Measurements from ENCODE around the gene LRRFIP2. TPM values are rescaled to one million over a fixed set of nuclear protein-coding genes. Genes with fewer than 3 reads are reported as not detected.

Gene LRRFIP2
- total RNA-seq, 1 donor from 2014 or later = 36.7 TPM

GRCh38 chr3:37202035-37202434 is 27.7 kb upstream of the LRRFIP2 start:
- DNase-seq (ENCODE audit: low spot score) = no peak
- no peak overlapping the region for H3K27ac ChIP-seq
- peaks cover 19% of the 10 kb centered on the region for H3F3A ChIP-seq (ENCODE audit: low read depth)
- no peak overlapping the region for H3K9ac ChIP-seq
- H3K4me2 ChIP-seq = no peak overlapping the region
- H2AFZ ChIP-seq (replicated peaks) = no peak overlapping the region
- H3K4me3 ChIP-seq = no peak overlapping the region
- H4K20me1 ChIP-seq (ENCODE audit: low read depth) = no peaks in the 10 kb centered on the region
- no peak overlapping the region for H3K4me3 Mint-ChIP-seq
- TF ChIP-seq CTCF (IDR thresholded peaks at IDR 0.05) (no peak), EZH2phosphoT487 (IDR thresholded peaks at IDR 0.05) (no peak), EZH2 (IDR thresholded peaks at IDR 0.05) (no peak)
- H3K79me2 ChIP-seq (ENCODE audit: low read depth) = no peaks in the 10 kb centered on the region
- H3K4me1 Mint-ChIP-seq = peaks cover 27% of the 10 kb centered on the region
- no peaks in the 10 kb centered on the region for H3K9me3 ChIP-seq (ENCODE audit: low read depth)
- no peak overlapping the region for H3K27ac Mint-ChIP-seq
- no peaks in the 10 kb centered on the region for H3K36me3 ChIP-seq
- H3K27me3 ChIP-seq = no peaks in the 10 kb centered on the region
- peaks cover 4% of the 10 kb centered on the region for H3K9me3 Mint-ChIP-seq
- H3K27me3 Mint-ChIP-seq (ENCODE audit: insufficient read depth, low read depth) = peaks cover 5% of the 10 kb centered on the region
- H3K4me1 ChIP-seq = peaks cover 23% of the 10 kb centered on the region
- no peaks in the 10 kb centered on the region for H3K36me3 Mint-ChIP-seq

- TF ChIP-seq CTCF (IDR thresholded peaks at IDR 0.05) = no peak
- no peak for TF ChIP-seq EZH2phosphoT487 (IDR thresholded peaks at IDR 0.05)
- TF ChIP-seq EZH2 (IDR thresholded peaks at IDR 0.05) = no peak
- Mint-ChIP-seq H3K4me1 (peaks cover 36% of the 10 kb centered on the region), H3K4me3 (no peak overlapping the region), H3K9me3 (peaks cover 4% of the 10 kb centered on the region), H3K27me3 (ENCODE audit: insufficient read depth, low read depth) (peaks cover 9% of the 10 kb centered on the region), H3K27ac (peak overlapping the region; percentile 62), H3K36me3 (peaks cover 1% of the 10 kb centered on the region)
- H3F3A ChIP-seq (ENCODE audit: low read depth) = peaks cover 26% of the 10 kb centered on the region
- no peak overlapping the region for H3K27ac ChIP-seq
- no peak overlapping the region for H2AFZ ChIP-seq (replicated peaks)
- DNase-seq (ENCODE audit: low spot score) = no peak
- H3K4me1 ChIP-seq = peaks cover 27% of the 10 kb centered on the region
- no peak overlapping the region for H3K9ac ChIP-seq
- H3K4me3 ChIP-seq = no peak overlapping the region
- no peak overlapping the region for H3K4me2 ChIP-seq
- no peaks in the 10 kb centered on the region for H3K27me3 ChIP-seq
- H3K9me3 ChIP-seq (ENCODE audit: low read depth) = no peaks in the 10 kb centered on the region
- H3K36me3 ChIP-seq = no peaks in the 10 kb centered on the region
- H4K20me1 ChIP-seq (ENCODE audit: low read depth) = no peaks in the 10 kb centered on the region
- H3K79me2 ChIP-seq (ENCODE audit: low read depth) = no peaks in the 10 kb centered on the region
Observed at GRCh38 chr3:37200141-37200540, 25.8 kb upstream of the LRRFIP2 start.

DNA sequence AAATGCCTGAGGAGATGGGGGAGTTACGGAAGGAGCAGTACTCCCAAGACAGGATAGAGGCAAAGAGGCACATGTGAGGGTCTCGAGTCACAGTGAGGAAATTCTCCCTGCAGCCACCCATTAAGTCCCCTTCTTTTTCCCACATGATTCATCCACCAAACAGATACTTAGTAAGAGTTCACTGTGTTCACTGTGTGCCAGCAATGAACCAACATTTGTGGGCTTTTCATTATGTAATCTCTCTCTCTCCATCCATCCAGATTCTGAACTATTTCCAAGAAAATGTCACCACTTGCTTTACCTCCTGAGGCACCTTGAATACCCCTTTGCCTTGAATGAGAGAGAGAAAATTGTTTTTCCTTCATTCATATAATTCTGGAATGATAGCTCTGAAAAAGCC is 24.6 kb upstream of the LRRFIP2 start:
- TF ChIP-seq EZH2phosphoT487 (IDR thresholded peaks at IDR 0.05) (no peak), CTCF (IDR thresholded peaks at IDR 0.05) (no peak), EZH2 (IDR thresholded peaks at IDR 0.05) (no peak)
- H3K4me3 ChIP-seq = no peak overlapping the region
- H3K79me2 ChIP-seq (ENCODE audit: low read depth) = no peaks in the 10 kb centered on the region
- H3K27ac ChIP-seq = no peak overlapping the region
- peaks cover 26% of the 10 kb centered on the region for H3F3A ChIP-seq (ENCODE audit: low read depth)
- H3K4me2 ChIP-seq = no peak overlapping the region
- Mint-ChIP-seq H3K4me1 (peaks cover 36% of the 10 kb centered on the region), H3K4me3 (peak overlapping the region; percentile 57), H3K27ac (peak overlapping the region; percentile 93), H3K27me3 (ENCODE audit: insufficient read depth, low read depth) (peaks cover 9% of the 10 kb centered on the region), H3K36me3 (peaks cover 1% of the 10 kb centered on the region), H3K9me3 (peaks cover 4% of the 10 kb centered on the region)
- no peaks in the 10 kb centered on the region for H3K9me3 ChIP-seq (ENCODE audit: low read depth)
- DNase-seq (ENCODE audit: low spot score) = no peak
- H4K20me1 ChIP-seq (ENCODE audit: low read depth) = no peaks in the 10 kb centered on the region
- H3K36me3 ChIP-seq = no peaks in the 10 kb centered on the region
- no peak overlapping the region for H3K9ac ChIP-seq
- H3K27me3 ChIP-seq = no peaks in the 10 kb centered on the region
- peaks cover 27% of the 10 kb centered on the region for H3K4me1 ChIP-seq
- H2AFZ ChIP-seq (replicated peaks) = no peak overlapping the region
